HG02970 (cell line): ENCODE data around the gene UBL7.

Experiments used
- ATAC-seq: cut with Tn5 transposase; IDR thresholded peaks from one replicate; pipeline ENCODE4 v1.9.1; 2021; ENCODE audit warnings: mild to moderate bottlenecking, moderate library complexity, moderate number of reproducible peaks; ENCODE audit not compliant: unreplicated experiment, low FRiP score

Gene UBL7

GRCh38 chr15:74425630-74426029 lies 35.3 kb downstream of the UBL7 start:
- ATAC-seq: no peak

GRCh38 chr15:74424901-74425528 lies 35.9 kb downstream of the UBL7 start:
- no peak for ATAC-seq

- no peak for ATAC-seq
Observed at GRCh38 chr15:74423431-74424257, 37.3 kb downstream of the UBL7 start.

DNA sequence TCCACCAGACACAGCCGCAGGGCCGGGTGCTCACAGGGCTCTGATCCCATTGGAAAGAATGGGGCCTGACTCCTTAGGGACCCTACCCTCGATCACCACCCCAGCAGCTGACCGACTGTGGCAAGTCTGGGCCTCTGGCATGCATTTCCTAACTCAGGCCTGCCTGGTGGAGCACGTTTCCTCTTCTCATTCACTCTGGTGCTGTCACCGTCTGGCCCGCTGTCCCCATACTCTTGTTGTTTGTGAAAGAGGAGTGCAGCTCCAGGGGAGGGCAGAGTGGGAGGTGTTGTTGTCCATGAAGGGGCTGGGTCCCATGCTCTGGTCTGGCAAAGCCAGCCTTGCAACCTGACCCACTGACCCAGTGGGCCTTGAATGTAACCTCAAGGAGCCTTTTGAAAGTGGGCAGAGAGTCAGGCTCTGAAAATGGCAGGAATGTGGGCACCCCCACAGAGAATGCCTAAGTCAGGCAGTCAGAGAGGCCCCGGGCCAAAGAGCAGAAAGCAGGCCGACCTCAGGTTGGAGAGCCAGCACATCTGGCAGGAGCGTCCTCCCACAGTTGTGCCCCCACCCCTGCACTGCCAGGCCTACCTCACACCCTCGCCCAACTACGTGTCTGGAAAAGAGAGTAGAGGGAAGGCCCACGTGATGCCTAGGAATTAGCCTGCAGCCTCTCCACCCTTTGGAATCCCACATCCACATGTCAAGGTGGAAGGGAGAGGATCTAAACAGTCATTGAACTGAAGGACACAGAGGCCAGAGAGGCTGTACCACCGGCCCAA lies 38.1 kb downstream of the UBL7 start:
- no peak for ATAC-seq

- no peak for ATAC-seq
Observed at GRCh38 chr15:74422265-74422651, 38.7 kb downstream of the UBL7 start.

- no peak for ATAC-seq
Observed at GRCh38 chr15:74421302-74422245, 39.4 kb downstream of the UBL7 start.

DNA sequence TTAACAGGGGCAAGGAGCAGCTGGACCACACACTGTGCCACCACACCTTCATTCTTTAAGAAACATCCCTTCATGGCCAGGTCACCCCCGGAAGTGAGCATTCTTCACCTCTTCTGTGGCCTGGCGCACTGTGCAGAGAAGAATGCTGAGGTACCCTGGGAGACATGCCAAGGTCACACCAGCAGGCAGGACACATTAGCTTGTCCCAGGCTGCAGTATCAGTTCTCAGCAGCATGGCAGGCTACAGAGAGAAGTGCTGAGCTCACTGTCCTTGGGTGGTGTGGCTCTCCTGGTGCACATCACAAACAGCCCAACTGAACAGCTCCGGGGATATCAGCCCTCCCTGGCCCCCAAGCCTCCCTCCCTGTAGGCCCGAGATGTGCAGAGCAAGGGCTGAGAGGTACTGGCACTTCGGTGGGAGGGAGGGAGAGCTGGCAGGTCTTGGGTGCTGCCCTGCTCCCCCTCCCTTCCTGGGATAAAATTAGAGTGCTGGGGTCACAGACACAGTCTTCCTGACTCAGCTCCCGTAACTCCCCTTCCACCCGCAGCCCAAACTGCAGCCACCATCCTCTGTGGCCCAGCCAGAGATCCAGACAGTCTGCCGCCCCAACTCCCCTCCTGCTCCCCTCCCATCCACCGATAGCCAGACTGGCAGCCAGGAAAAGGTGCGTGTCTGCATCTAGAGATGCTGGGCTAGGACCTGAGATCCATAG lies 40.6 kb downstream of the UBL7 start:
- ATAC-seq: no peak

- ATAC-seq: no peak
Observed at GRCh38 chr15:74419432-74419831, 41.5 kb downstream of the UBL7 start.

DNA sequence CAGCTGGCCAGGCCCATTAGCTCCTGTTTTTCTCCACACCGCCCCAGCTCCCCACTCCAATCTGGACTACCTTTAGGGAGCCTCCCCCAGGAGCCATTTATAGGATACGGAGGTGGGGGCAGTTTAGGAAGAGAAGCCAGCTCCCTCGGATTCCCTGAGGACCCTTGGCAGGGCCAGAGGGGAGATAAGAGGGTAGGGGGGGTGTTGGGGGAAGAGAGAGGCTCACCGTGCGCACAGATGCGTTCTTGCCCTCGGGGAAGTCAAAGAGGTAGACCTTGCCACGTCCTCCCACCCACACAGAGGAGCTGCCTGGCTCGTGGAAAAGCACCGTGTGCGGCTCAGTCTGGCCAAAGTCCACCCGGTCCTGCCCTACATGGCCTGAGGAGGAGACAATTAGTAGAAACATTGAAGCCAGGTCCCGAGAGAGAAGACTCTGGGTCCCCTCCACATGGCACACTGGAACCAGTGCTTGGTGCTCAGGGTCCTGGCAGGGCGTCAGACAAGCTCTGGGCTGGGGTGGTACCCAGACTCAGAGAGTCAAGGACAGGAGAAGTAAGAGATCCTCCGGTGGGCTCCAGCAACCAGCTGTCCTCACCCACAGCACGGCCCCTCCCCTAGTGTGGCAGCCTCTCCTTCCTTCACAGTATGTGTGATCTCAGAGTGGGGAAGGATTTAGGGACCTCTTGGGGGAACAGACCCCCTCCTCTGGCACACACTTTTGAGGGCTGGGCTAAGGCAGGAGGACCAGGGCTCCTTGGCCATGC lies 42.2 kb downstream of the UBL7 start:
- no peak for ATAC-seq

- no peak for ATAC-seq
Observed at GRCh38 chr15:74417670-74418069, 43.3 kb downstream of the UBL7 start.

DNA sequence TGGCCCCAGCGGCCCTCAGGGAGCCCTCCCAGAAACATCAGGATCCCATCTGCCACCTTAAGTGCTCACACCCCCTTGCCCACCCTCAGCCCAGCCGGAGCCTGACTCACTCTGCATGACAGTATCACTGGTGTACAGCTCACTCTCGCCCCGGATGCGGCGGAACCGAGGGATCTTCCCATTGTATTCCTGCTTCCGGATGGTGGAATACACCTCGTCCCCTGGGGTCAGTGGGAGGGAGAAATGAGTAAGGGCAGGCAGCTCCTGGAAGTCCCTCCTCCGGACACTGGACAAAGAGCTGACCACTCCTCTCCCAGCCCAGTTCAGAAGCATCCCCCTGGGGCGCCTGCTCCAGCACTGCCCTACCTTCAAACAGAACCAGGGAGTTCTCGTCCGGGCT lies 43.7 kb downstream of the UBL7 start:
- ATAC-seq: no peak

- no peak for ATAC-seq
Observed at GRCh38 chr15:74415966-74416916, 44.7 kb downstream of the UBL7 start.

DNA sequence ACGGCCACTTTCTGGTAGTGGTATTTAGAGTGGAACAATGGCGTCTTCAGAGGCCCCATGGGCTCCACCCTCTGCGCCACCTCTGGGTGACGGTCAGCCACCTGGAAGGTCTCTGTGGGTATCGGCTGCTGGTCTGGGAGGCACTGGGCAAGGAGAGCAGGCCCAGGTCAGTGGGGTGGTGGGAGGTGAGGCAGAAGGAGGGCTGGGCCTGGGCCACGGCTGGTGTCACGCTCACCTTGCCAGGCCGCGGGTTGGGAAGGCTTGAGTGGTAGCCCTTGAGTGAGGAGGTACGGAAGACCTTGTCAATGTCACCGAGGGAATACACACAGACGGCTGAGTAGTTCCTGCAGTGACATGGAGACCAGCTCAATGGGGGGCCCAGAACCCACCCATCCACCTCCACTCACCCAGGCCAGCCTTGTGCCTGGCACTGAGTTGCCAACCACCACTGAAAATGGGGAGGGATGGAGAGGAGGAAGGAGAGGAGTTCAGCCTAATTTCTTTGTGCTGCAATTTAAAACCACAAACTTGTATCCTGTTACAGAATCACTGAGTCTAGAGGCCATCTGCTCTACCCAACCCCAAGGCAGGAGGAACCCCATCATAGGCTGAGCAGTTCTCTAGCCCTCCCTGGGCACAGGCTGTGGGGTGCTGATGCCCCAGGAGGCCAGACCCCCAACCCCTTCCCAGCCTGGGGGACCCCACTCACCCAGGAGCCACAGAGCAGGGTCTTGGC lies 46.2 kb downstream of the UBL7 start:
- no peak for ATAC-seq

DNA sequence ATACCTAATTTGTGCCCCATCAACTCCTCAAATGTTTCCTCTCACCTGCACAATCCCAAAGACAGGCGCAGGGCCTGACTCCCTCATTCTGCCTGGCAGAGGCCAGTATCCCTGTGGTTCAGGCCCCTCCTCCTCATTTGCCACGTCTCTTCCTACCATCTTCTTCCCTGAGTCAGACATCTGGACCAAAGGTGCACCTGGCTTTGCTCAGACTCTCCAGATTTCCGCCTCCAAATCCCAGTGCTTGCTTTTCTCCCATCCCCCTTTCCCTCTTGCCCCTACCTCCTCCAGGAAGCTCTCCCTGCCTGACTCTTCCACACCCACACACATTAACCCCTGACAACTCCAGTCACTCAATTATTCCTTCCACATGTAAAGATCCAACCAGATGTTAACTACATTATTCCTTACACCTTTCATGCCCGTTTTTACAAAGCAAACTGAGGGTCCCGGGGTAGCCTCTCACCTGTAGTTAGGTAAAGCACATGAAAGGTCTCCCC lies 46.8 kb downstream of the UBL7 start:
- ATAC-seq: no peak

DNA sequence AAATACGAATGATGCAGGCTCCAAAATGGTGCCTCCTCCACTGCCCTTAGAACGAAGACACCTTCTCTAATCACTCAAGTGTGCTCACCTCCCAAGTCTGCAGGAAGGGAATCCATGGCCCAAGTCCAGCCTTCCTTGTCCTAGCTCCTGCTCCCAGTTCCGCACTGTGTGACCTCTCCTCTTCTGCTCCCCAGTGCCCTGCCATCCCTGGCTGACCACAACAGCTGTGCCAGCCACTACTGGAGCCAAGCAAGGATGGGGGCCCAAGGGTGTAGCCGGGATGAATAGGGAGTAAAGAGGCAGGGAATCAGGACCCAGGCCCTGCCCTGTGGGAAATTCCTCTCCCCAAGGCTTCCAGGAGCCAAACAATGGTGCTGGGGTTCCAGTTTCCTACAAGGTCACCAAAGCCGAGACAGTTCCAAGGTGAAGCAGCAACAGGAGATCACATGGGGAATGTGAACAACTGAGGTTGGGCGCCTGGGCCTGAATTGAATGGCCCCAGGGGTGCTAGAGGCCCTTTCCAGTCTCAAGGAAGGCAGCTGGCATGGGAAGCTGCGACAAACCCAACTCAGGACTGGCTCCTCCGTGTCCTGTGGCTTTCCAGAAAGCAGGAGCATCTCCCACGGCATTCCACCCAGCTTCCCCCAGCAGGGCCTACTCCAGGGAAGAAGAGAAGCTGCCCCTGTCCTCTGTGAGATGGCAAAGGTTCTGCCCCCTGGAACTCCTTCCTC lies 47.4 kb downstream of the UBL7 start:
- ATAC-seq: no peak

GRCh38 chr15:74412159-74412558 lies 48.8 kb downstream of the UBL7 start:
- ATAC-seq: no peak
